Measurements from ENCODE around the gene KIF12.
"Not testable (repeated sequence)": the region's sequence is repeated elsewhere in the genome, so short reads cannot be mapped to it uniquely, and the experiment has no call there.

KIF12 gene

GRCh38 chr9:114084282-114085073 is 14.6 kb downstream of the KIF12 start:
- no peak for DNase-seq (ENCODE audit: low read depth)

- DNase-seq (ENCODE audit: low read depth), result no peak
These were observed 15.4 kb downstream of the KIF12 start for GRCh38 chr9:114083666-114084065.

- not testable (repeated sequence) for DNase-seq (ENCODE audit: low read depth)
These were observed 16.2 kb downstream of the KIF12 start for GRCh38 chr9:114082763-114083412.

- DNase-seq (ENCODE audit: low read depth), result peak; percentile 75
These were observed 16.9 kb downstream of the KIF12 start for GRCh38 chr9:114082017-114082762.

- DNase-seq (ENCODE audit: low read depth), result no peak
These were observed 17.6 kb downstream of the KIF12 start for GRCh38 chr9:114081441-114082016.

GRCh38 chr9:114080773-114081440 is 18.2 kb downstream of the KIF12 start:
- DNase-seq (ENCODE audit: low read depth), result no peak

GRCh38 chr9:114080195-114080772 is 18.8 kb downstream of the KIF12 start:
- no peak for DNase-seq (ENCODE audit: low read depth)

- no peak for DNase-seq (ENCODE audit: low read depth)
These were observed 20.3 kb downstream of the KIF12 start for GRCh38 chr9:114078781-114079156.

- DNase-seq (ENCODE audit: low read depth), result no peak
These were observed 20.9 kb downstream of the KIF12 start, which contains the start of gene AMBP for GRCh38 chr9:114078021-114078780. AMBP (minus strand) TSS chr9:114078300; CDS start chr9:114078209, 91 bp downstream.

- no peak for DNase-seq (ENCODE audit: low read depth)
These were observed 21.8 kb downstream of the KIF12 start for GRCh38 chr9:114077162-114077837.

GRCh38 chr9:114076237-114077161 is 22.6 kb downstream of the KIF12 start:
- no peak for DNase-seq (ENCODE audit: low read depth)

GRCh38 chr9:114075602-114076001 is 23.5 kb downstream of the KIF12 start:
- DNase-seq (ENCODE audit: low read depth), result no peak

GRCh38 chr9:114072184-114073140 is 26.6 kb downstream of the KIF12 start:
- DNase-seq (ENCODE audit: low read depth), result peak; percentile 44

GRCh38 chr9:114071197-114071795 is 27.8 kb downstream of the KIF12 start:
- no peak for DNase-seq (ENCODE audit: low read depth)

- DNase-seq (ENCODE audit: low read depth), result no peak
These were observed 28.6 kb downstream of the KIF12 start for GRCh38 chr9:114070188-114071103.

- DNase-seq (ENCODE audit: low read depth), result no peak
These were observed 29.5 kb downstream of the KIF12 start for GRCh38 chr9:114069476-114070187.
